ENCODE results near the gene JARID2. TPM values are rescaled to one million over a fixed set of nuclear protein-coding genes. Genes with fewer than 3 reads are reported as not detected.

Gene JARID2
- total RNA-seq, 1 experiment from 2014 or later = 23.6 TPM

GRCh38 chr6:15312500-15312899, 66.6 kb downstream of the JARID2 start:
- RAD21 ChIA-PET (ENCODE audit: low non-redundant PET in 1 of 2, low total read pairs in 2 of 2, uncharacterized antibody in 2 of 2, unreplicated experiment in 2 of 2) = no interaction called here
- H3K79me2 ChIP-seq (ENCODE audit: insufficient read depth, low read length) = peaks cover 80% of the 10 kb centered on the region
- no peak overlapping the region for H2AFZ ChIP-seq (ENCODE audit: low read depth, low read length, poor library complexity, severe bottlenecking)
- no peaks in the 10 kb centered on the region for H3K27me3 ChIP-seq (ENCODE audit: insufficient read depth, low read length)
- TF ChIP-seq EGR1 (IDR thresholded peaks at IDR 0.05; ENCODE audit: low read depth) (no peak), TCF7L2 (IDR thresholded peaks at IDR 0.05; ENCODE audit: borderline replicate concordance, extremely low read depth, insufficient read depth, insufficient read length) (no peak), FOSL1 (IDR thresholded peaks at IDR 0.05; ENCODE audit: low read depth) (no peak), ZFX (IDR thresholded peaks at IDR 0.05) (no peak), MAX (IDR thresholded peaks at IDR 0.05) (no peak), CTCF (IDR thresholded peaks at IDR 0.05 in 2 of 3, conservative IDR thresholded peaks at IDR 0.05 in 1 of 3; ENCODE audit: borderline replicate concordance in 1 of 3, insufficient read depth in 1 of 3, low read depth in 2 of 3, low read length in 2 of 3) (no peak), ATF3 (IDR thresholded peaks at IDR 0.05) (no peak), ZNF274 (IDR thresholded peaks at IDR 0.05; ENCODE audit: low read depth, low read length) (no peak), JUND (IDR thresholded peaks at IDR 0.05) (no peak), POLR2A (IDR thresholded peaks at IDR 0.05; ENCODE audit: borderline replicate concordance, extremely low read depth, insufficient read depth, insufficient read length) (no peak), YY1 (IDR thresholded peaks at IDR 0.05; ENCODE audit: extremely low read depth, insufficient replicate concordance, low read depth, low read length) (no peak), SRF (IDR thresholded peaks at IDR 0.05; ENCODE audit: low read depth) (no peak), EZH2 (IDR thresholded peaks at IDR 0.05) (no peak), RAD21 (IDR thresholded peaks at IDR 0.05; ENCODE audit: low read depth) (no peak), SIN3A (IDR thresholded peaks at IDR 0.05; ENCODE audit: low read depth) (no peak), ELF1 (IDR thresholded peaks at IDR 0.05; ENCODE audit: borderline replicate concordance, low read depth) (no peak), SP1 (IDR thresholded peaks at IDR 0.05; ENCODE audit: low read depth) (no peak), ZBTB33 (IDR thresholded peaks at IDR 0.05; ENCODE audit: extremely low read depth, insufficient replicate concordance, low read length) (no peak), EZH2phosphoT487 (IDR thresholded peaks at IDR 0.05; ENCODE audit: borderline replicate concordance) (no peak)
- no peak overlapping the region for H3K27ac ChIP-seq (ENCODE audit: low read depth, low read length)
- H3K9me2 ChIP-seq (ENCODE audit: insufficient read depth) = no peaks in the 10 kb centered on the region
- DNase-seq (ENCODE audit: low read depth, low spot score) (no peak), ATAC-seq (no peak)
- no peaks in the 10 kb centered on the region for H3K36me3 ChIP-seq (ENCODE audit: control insufficient read depth in 1 of 2, insufficient read depth in 2 of 2, low read length in 2 of 2)
- no TSS peak for BruUV-seq (replicated peaks)
- peaks cover 0 to 9% of the 10 kb centered on the region in 2 experiments; a peak in 1 of 4 replicates for H3K4me1 ChIP-seq (ENCODE audit: control insufficient read depth in 1 of 2, insufficient read depth in 2 of 2, low read length in 2 of 2)
- intact Hi-C loops (cut with micrococcal nuclease) = no loop called here
- no peaks in the 10 kb centered on the region for H4K20me1 ChIP-seq (ENCODE audit: insufficient read depth)
- no peak overlapping the region for H3K4me2 ChIP-seq (ENCODE audit: low read length)
- POLR2A ChIA-PET = no interaction called here
- no peaks in the 10 kb centered on the region for H3K9me3 ChIP-seq (ENCODE audit: control insufficient read depth in 1 of 2, insufficient read depth in 1 of 2, low read depth in 1 of 2, low read length in 2 of 2)
- CTCF ChIA-PET = no interaction called here
- H3K4me3 ChIP-seq (replicated peaks in 1 of 2; ENCODE audit: low read depth in 1 of 2, low read length in 2 of 2) = no peak overlapping the region
- H3K9ac ChIP-seq (ENCODE audit: low read length) = no peak overlapping the region
